Measurements from ENCODE around the gene MECR.

DNA sequence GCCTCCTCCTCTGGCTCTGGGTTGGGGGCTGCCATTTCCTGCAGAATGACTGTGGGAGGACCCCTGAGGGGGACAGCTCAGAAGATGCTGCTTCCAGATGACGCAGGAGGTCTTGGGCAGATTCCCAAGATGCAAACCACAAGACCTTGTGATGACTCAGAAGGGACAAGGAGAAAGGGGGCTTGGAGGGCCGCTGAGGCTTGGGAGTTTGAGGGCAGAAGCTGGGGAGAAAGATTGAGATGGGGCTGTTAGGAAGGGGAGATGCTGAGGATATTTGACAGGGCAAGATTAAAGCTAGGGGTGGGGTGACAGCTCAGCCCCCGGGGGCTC lies 13.1 kb upstream of the MECR start:
- TF ChIP-seq, protein P1, sequence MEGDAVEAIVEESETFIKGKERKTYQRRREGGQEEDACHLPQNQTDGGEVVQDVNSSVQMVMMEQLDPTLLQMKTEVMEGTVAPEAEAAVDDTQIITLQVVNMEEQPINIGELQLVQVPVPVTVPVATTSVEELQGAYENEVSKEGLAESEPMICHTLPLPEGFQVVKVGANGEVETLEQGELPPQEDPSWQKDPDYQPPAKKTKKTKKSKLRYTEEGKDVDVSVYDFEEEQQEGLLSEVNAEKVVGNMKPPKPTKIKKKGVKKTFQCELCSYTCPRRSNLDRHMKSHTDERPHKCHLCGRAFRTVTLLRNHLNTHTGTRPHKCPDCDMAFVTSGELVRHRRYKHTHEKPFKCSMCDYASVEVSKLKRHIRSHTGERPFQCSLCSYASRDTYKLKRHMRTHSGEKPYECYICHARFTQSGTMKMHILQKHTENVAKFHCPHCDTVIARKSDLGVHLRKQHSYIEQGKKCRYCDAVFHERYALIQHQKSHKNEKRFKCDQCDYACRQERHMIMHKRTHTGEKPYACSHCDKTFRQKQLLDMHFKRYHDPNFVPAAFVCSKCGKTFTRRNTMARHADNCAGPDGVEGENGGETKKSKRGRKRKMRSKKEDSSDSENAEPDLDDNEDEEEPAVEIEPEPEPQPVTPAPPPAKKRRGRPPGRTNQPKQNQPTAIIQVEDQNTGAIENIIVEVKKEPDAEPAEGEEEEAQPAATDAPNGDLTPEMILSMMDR (IDR thresholded peaks at IDR 0.05) = no peak
- TF ChIP-seq POLR2A (IDR thresholded peaks at IDR 0.05) = no peak
